Measurements from ENCODE around the gene ZFAND5.

Gene ZFAND5

GRCh38 chr9:72322678-72323077 lies 42.3 kb downstream of the ZFAND5 start:
- DNase-seq (ENCODE audit: low read depth), result no peak

- no peak for DNase-seq (ENCODE audit: low read depth)
Observed at GRCh38 chr9:72322259-72322658, 42.7 kb downstream of the ZFAND5 start.

- no peak for DNase-seq (ENCODE audit: low read depth)
Observed at GRCh38 chr9:72315510-72316311, 49.3 kb downstream of the ZFAND5 start.

GRCh38 chr9:72315089-72315509 lies 49.9 kb downstream of the ZFAND5 start:
- DNase-seq (ENCODE audit: low read depth), result no peak

GRCh38 chr9:72313507-72313906 lies 51.5 kb downstream of the ZFAND5 start:
- no peak for DNase-seq (ENCODE audit: low read depth)

GRCh38 chr9:72312386-72312987 lies 52.5 kb downstream of the ZFAND5 start:
- no peak for DNase-seq (ENCODE audit: low read depth)

GRCh38 chr9:72309364-72310133 lies 55.5 kb downstream of the ZFAND5 start:
- no peak for DNase-seq (ENCODE audit: low read depth)

GRCh38 chr9:72306761-72307160 lies 58.2 kb downstream of the ZFAND5 start:
- no peak for DNase-seq (ENCODE audit: low read depth)

GRCh38 chr9:72305707-72306106 lies 59.3 kb downstream of the ZFAND5 start:
- DNase-seq (ENCODE audit: low read depth), result no peak

GRCh38 chr9:72305102-72305546 lies 59.9 kb downstream of the ZFAND5 start:
- DNase-seq (ENCODE audit: low read depth), result no peak

GRCh38 chr9:72304538-72304937 lies 60.5 kb downstream of the ZFAND5 start:
- DNase-seq (ENCODE audit: low read depth), result no peak
